SIG-M5 treated with dmso at 0.1 percent for 504 hours (cell line): Measurements from ENCODE around the gene SAYSD1.

Source experiments
- DNase-seq: peaks from one replicate; lab custom pipeline; 2025; ENCODE audit not compliant: unreplicated experiment; lab: John Stamatoyannopoulos, UW

SAYSD1 gene

DNA sequence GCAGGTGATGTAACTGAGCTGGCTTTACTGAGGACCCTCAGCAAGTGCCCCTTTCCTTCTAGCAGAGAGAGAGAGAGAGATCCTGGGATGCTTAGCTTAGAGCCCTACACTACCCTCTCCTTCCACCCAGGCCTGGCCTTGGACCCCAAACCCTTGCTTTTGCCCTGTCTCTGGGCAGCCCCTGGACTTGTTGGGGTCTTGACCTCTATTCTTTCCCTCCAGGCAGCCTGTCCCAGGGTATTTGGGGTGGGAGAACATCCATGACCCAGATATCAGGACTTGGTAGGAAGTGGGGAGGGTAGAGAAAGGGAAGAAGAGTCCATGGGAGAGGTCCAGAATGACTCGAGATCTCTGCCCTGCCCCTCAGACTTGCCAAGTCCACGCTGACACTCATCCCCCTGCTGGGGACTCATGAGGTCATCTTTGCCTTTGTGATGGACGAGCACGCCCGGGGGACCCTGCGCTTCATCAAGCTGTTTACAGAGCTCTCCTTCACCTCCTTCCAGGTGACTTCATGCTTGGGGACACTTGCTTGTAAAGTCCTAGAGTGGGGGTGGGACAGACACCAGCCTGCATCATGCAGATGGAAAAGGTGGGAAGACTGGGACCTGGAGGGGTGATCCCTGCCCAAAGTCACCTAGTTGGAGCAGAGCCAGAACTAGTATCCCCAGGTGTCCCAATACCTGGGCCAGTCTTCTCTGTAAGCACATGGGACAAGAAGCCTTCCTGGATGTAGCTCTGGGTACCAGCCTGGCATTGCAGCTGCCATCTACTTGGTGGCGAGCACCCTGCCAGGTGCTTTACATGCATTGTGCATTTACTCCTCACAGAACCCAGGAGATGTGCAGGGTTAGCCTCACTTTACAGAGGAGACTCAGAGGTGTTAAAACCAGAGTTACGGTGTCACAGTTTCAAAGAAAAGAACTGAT, 35.5 kb downstream of the SAYSD1 start:
- DNase-seq = no peak

DNA sequence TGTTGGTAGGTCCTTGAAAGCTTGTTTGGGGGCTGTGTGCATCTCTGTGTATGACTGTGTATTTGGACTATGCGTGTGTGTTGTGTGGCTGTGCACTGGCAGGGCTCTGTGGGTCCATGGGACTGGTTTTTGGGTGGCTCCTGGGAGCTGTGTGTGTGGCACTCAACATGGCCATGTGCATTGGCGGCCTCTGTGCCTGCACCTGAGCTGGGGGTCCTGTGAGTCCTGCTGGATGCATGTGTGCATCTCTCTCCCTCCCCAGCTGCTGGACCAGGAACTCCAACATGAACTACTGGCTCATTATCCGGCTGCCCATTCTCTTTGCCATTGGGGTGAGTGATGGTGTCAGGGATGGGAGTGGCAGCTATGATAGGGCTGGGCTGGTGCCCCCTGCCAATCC, 36.3 kb downstream of the SAYSD1 start:
- DNase-seq = no peak

- DNase-seq = no peak
Observed at GRCh38 chr6:39077882-39078594, 36.9 kb downstream of the SAYSD1 start.

- no peak for DNase-seq
Observed at GRCh38 chr6:39076623-39077535, 38.1 kb downstream of the SAYSD1 start.

- DNase-seq = no peak
Observed at GRCh38 chr6:39075807-39076622, 39.0 kb downstream of the SAYSD1 start.

DNA sequence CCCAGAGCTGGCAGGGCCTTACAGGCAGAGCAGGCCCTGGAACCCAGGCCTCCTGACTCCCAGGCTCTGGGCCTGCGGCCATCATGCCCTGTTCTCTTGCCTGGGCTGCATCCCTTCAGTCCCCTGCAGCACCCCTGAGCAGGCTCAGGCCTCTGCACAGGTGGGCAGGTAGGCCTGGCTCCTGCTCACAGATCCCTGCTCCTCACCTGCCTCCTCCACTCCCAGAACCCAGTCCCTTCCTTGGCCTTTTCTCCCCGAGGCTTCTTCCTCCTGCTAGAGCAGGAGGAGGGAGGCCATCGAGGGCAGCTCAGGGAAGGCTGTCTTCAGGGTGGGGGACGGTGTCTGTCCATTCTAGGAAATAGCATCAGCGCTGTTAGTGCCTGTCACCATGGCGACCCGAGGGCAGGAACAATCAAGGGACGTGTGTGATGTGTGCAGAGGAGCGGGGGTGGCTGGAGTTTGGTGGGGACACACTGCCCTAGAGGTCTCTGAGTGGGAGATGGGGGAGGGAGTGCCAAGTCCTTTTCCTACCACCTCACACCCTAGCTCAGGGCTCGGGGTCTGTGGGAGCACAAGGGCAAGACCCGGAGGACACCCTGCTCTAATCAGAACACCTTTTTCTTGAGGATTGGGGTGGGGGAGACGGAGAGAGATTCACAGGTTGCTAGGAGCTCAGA, 39.8 kb downstream of the SAYSD1 start:
- DNase-seq = no peak

- DNase-seq = no peak
Observed at GRCh38 chr6:39074486-39074885, 40.5 kb downstream of the SAYSD1 start.

DNA sequence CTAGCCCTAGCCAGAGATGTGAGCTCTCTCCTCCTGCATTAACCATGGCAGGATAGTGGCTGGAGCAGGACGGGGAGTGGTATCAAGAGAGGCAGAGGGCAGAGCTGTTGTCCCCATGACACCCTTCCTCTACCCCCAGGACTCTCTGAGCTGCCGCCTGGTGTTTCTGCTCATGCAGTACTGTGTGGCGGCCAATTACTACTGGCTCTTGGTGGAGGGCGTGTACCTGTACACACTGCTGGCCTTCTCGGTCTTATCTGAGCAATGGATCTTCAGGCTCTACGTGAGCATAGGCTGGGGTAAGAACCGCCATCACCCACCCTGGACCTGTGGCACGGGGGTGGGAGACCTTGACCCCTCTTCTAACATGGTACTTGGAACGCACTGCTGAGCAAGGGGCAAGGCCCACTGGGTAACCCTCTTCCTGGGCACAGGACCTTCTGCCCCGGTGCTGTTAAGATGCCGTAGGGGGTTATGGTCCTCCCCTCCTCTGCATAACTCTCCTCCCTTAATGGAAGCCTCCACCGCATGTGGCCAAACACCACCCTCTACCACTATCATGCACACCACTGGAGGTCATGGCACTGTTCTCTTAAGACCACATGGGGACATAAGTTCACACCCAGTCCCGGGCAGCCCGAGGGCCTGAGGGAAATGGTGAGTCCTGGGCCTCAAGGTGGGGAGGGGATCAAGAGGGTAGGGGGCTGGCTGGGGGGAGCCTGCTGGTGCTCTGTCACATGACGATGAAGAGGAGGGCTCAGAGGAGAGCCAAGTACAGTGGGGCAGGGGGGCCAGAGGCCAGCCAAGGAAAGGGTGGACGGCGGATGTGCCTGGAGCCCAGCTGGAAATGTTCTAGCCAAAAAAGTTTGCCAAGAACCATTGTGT, 41.3 kb downstream of the SAYSD1 start:
- DNase-seq = no peak

DNA sequence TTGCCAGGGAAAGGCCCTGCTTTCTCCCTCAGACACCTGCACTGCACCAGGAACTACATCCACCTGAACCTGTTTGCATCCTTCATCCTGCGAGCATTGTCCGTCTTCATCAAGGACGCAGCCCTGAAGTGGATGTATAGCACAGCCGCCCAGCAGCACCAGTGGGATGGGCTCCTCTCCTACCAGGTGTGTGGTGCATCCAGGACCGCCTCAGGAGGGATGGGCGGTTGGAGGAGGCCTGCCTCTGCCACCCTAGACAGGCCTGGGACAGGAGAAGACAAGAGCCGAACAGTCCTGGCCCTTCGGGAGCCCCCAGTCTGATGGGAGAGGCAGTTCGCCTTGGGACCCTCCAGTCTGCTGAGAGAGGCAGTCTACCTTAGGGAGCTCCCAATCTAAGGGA, 42.2 kb downstream of the SAYSD1 start:
- DNase-seq = no peak

DNA sequence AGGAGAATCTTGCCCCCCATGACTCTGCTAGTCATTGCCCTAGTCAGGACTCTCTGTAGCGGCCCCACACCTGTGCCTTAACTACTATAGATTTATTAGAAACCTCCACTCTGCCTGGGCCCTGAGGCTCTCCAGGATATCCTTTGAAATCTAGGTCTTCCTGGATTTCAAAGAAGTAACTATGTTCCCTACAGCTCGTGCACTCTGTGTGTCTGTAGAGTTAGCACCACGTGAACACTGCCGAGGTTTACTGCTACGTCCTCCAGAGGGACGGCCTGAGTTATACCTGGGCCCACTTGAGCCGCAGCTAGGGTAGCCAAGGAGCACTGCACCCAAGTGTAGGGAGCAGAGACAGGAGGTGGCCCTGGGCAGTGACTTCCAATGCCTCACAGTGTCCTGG, 46.6 kb downstream of the SAYSD1 start:
- no peak for DNase-seq

- no peak for DNase-seq
Observed at GRCh38 chr6:39065561-39065960, 49.4 kb downstream of the SAYSD1 start.

DNA sequence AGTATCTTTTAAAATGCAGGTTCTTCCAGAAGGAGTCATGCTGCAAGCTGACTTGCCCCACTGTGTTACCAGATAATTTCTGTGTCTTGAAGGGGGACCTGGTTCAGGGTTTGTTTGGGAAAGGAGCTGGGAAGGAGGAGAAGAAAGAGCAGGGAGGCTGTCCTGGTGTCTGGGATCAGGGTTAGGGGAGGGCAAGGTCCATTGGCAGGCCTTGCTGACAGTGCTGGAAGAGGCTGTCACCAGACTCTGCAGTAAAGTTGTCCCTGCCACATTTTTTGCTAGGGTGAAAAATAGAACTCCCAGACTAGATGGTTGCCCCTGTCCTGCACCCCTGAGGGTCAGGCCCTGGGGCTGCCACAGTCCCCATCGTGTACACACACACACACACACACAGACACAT, 51.5 kb downstream of the SAYSD1 start:
- no peak for DNase-seq

DNA sequence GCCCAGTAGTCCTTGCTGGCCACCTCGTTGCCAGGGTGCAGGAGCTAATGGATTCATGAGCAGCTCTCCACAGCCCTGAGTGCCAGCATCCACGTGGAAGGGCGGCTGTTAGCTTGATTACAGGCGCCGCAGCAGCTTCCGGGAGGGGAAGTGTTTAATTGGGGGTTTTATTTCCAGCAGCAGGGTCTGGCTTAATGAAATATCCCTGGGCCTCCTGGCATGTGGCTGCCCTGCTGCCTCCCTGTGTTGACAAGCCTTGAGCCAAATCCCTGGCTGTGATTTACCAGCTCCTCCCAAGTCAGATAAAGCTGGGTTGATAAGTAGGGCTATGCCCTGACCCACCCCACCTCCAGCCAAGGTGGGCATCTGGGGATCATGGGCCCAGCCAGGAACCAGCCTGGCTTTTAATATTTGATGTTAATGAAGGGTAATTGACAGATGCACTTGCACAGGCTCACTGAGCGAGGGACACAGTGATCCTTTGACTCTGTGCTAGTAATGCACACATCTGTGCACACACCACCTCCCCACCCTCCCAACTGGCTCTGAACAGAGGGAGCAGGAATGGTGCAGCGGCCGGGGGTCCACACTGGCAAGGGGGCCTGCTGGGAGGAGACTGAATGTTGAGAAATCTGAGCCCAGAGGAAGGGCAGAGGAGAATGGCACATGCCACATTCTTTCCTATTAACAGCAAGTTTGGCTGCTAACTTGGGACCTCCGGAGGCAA, 52.8 kb downstream of the SAYSD1 start:
- DNase-seq = no peak

DNA sequence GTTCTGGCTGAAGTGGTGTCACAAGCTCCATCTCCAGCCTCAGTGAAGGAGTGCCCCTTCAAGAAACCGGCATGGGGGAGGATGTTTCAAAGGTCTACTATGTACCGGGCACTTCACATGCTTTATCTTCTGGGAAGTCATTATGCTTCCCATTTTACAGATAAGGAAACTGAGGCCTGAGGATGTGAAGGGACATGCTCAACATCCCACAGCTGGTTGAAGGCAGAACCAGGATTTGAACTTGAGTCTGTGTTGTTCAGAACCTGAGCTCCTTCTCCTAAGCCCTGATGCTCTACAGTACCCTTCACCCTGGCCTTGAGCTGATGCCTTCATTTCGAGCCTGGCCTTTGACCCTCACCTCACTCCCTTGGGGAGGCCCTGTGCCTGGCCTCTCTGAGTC, 53.4 kb downstream of the SAYSD1 start:
- DNase-seq = no peak

- no peak for DNase-seq
Observed at GRCh38 chr6:39061182-39061581, 53.8 kb downstream of the SAYSD1 start.

DNA sequence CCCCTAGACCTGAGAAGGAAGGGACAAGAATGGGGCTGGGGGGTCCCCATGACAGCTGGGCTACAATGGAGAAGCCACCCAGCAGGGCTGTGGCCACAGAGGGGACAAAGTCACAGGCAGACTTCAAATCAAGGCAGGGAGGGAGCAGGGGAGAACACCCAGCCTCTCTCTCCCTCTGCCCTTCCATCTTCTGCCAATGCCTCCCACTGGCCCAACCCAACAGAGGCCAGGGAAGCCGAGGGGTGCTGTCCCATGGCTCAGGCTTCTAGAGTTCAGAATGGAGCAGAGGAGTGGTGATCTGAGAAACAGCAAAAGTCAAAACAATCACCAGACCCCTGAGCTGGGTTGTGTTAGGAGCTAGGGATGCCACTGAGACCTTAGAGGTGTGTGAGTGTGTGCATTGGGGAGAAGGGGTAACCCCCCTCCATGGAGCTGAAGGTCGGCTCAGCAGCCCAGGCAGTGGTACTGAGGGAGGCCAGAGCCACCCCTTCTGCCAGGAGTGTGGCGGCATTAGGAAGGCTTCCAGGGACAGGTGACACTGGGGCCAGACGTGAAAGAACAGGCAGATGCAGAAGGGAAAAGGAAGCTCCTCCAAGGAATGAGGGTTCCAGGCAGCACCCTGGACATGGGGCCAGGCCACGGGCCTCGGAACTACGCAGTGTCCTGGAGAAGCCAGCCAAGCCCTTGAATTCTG, 54.4 kb downstream of the SAYSD1 start:
- no peak for DNase-seq

GRCh38 chr6:39059496-39060310, 55.3 kb downstream of the SAYSD1 start:
- no peak for DNase-seq
